GM18511 (cell line): ENCODE results near the gene TNFAIP8.
A peak's percentile ranks its signal among the peaks of the same experiment; 100 is the strongest.

Experiments used
- ATAC-seq: cut with Tn5 transposase; IDR thresholded peaks from one replicate; pipeline ENCODE4 v1.9.1; 2021; ENCODE audit warnings: mild to moderate bottlenecking, moderate library complexity; ENCODE audit not compliant: unreplicated experiment

The TNFAIP8 gene

GRCh38 chr5:119345861-119346260 is 10.0 kb upstream of the TNFAIP8 start:
- no peak for ATAC-seq

- no peak for ATAC-seq
These were observed 9.4 kb upstream of the TNFAIP8 start for GRCh38 chr5:119346394-119346793.

- no peak for ATAC-seq
These were observed 8.2 kb upstream of the TNFAIP8 start for GRCh38 chr5:119347574-119347973.

GRCh38 chr5:119347991-119348390 is 7.8 kb upstream of the TNFAIP8 start:
- no peak for ATAC-seq

GRCh38 chr5:119353213-119353612 is 2.6 kb upstream of the TNFAIP8 start:
- ATAC-seq: no peak

- peak; percentile 71 for ATAC-seq
These were observed 2.0 kb upstream of the TNFAIP8 start for GRCh38 chr5:119353686-119354366.

GRCh38 chr5:119354537-119355243 is 1.1 kb upstream of the TNFAIP8 start:
- peak; percentile 18 for ATAC-seq

GRCh38 chr5:119355244-119355638 is 578 bp upstream of the TNFAIP8 start:
- peak; percentile 34 for ATAC-seq

GRCh38 chr5:119356612-119357188 is 881 bp downstream of the TNFAIP8 start:
- no peak for ATAC-seq

- ATAC-seq: no peak
These were observed 1.5 kb downstream of the TNFAIP8 start for GRCh38 chr5:119357270-119357669.

GRCh38 chr5:119357808-119358529 is 2.1 kb downstream of the TNFAIP8 start:
- no peak for ATAC-seq

GRCh38 chr5:119358530-119358900 is 2.7 kb downstream of the TNFAIP8 start:
- no peak for ATAC-seq

GRCh38 chr5:119358901-119359603 is 3.2 kb downstream of the TNFAIP8 start:
- no peak for ATAC-seq

GRCh38 chr5:119359737-119360413 is 4.1 kb downstream of the TNFAIP8 start:
- no peak for ATAC-seq

GRCh38 chr5:119360905-119361593 is 5.2 kb downstream of the TNFAIP8 start:
- ATAC-seq: no peak

- ATAC-seq: no peak
These were observed 5.8 kb downstream of the TNFAIP8 start for GRCh38 chr5:119361594-119362125.

GRCh38 chr5:119362714-119363113 is 6.9 kb downstream of the TNFAIP8 start:
- ATAC-seq: no peak

GRCh38 chr5:119363271-119363670 is 7.5 kb downstream of the TNFAIP8 start:
- ATAC-seq: no peak

- ATAC-seq: peak; percentile 26
These were observed 8.1 kb downstream of the TNFAIP8 start for GRCh38 chr5:119363936-119364335.
